Measurements from ENCODE around the gene ARMC12. TPM values are rescaled to one million over a fixed set of nuclear protein-coding genes. Genes with fewer than 3 reads are reported as not detected.
"Not testable (repeated sequence)": the region's sequence is repeated elsewhere in the genome, so short reads cannot be mapped to it uniquely, and the experiment has no call there.

ARMC12 gene
- total and polyA plus RNA-seq, 2 of the 4 experiments (the other 2 are of a cell fraction), result 0.18 to 0.74 TPM

DNA sequence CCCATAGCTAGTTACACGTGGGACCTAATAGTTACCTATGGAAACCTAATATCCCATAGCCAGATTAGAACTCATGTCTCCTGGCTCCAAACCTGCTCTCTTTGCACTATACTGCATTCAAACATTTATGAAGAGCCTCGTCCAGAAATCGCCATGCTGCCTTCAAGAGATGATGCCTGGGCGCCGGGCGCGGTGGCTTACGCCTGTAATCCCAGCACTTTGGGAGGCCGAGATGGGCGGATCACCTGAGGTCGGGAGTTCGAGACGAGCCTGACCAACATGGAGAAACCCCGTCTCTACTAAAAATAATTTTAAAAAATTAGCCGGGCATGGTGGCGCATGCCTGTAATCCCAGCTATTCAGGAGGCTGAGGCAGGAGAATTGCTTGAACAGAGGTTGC, 46.8 kb upstream of the ARMC12 start:
- POLR2A ChIA-PET (ENCODE audit: unreplicated experiment); H3K4me3 ChIP-seq (ENCODE audit: insufficient read depth, low read depth, low read length); H4K20me1 ChIP-seq (ENCODE audit: insufficient read depth, low read length); H3K4me1 ChIP-seq (ENCODE audit: control insufficient read depth, insufficient read depth, low read length); H3K27me3 ChIP-seq (ENCODE audit: control insufficient read depth, insufficient read depth, low read length); H2BK5ac ChIP-seq (ENCODE audit: low read depth, low read length, poor library complexity, severe bottlenecking); DNase-seq; BruUV-seq (replicated peaks); ATAC-seq (ENCODE audit: low read depth); H3K23ac ChIP-seq (ENCODE audit: low read depth, low read length); H4K91ac ChIP-seq (ENCODE audit: insufficient read depth, low read depth, low read length); H3K9me3 ChIP-seq (ENCODE audit: control insufficient read depth, insufficient read depth, low read length); CTCF ChIA-PET; H3K9ac ChIP-seq (ENCODE audit: low read depth, low read length); H3K9me1 ChIP-seq (ENCODE audit: insufficient read depth, low read length); intact Hi-C loops (cut with micrococcal nuclease); H2AFZ ChIP-seq (replicated peaks; ENCODE audit: low read length, poor library complexity); H2AK5ac ChIP-seq (ENCODE audit: low read depth, low read length); H2AK9ac ChIP-seq (replicated peaks; ENCODE audit: low read depth, low read length, poor library complexity); H3K4ac ChIP-seq (ENCODE audit: low read depth, low read length); H2BK20ac ChIP-seq (ENCODE audit: low read depth, low read length); H3K56ac ChIP-seq (ENCODE audit: extremely low read depth, insufficient read depth, low read length); H3K14ac ChIP-seq (replicated peaks; ENCODE audit: low read depth, low read length); H2BK120ac ChIP-seq (ENCODE audit: low read depth, low read length); H3K79me1 ChIP-seq (ENCODE audit: low read depth in 1 of 2, low read length in 2 of 2); H3K18ac ChIP-seq (ENCODE audit: low read depth, low read length); H3K36me3 ChIP-seq (ENCODE audit: control insufficient read depth, insufficient read depth, low read length); H4K5ac ChIP-seq (ENCODE audit: low read depth, low read length); H3K4me2 ChIP-seq (ENCODE audit: low read depth, low read length); H4K8ac ChIP-seq (ENCODE audit: low read depth in 2 of 2, low read length in 2 of 2); H3K27ac ChIP-seq (ENCODE audit: insufficient read depth, low read length); dilution Hi-C loops (cut with HindIII; ENCODE audit: low sequenced_read_pairs, unreplicated experiment); H2BK15ac ChIP-seq (ENCODE audit: low read depth, low read length): not testable (repeated sequence)
- 100% methylated on average over 5 of the region's 16 CpGs; no CpG with 5 or more reads in 1 of the 2 experiments for WGBS, 2 experiments (ENCODE audit: extremely low coverage in 2 of 2, insufficient read length in 1 of 2)
- in situ Hi-C loops (cut with MboI; ENCODE audit: low sequenced_read_pairs), result loop anchor here (5.0 kb wide), 1 partner anchor 37 kb away; no protein-coding TSS in a partner anchor
